Liver (tissue), 9 donors: ENCODE measurements around the gene GCNT2. TPM values are rescaled to one million over a fixed set of nuclear protein-coding genes. Genes with fewer than 3 reads are reported as not detected.

ENCODE experiments used
- DNase-seq: peaks from one replicate; pipeline ENCODE4 v3.0.0-alpha.2; 2017; ENCODE audit warnings: low spot score
- H3K27ac ChIP-seq, 2 donors: one replicate each; pipeline ENCODE4 v1.7.0; 2013; ENCODE audit warnings: inconsistent platforms in 2 of 2, low read length in 2 of 2, control low read depth in 1 of 2, low read depth in 1 of 2, mild to moderate bottlenecking in 1 of 2
- H3K27me3 ChIP-seq, 4 donors: one replicate each; pipeline versions ENCODE4 v1.6.1 to v1.7.0; 2013; ENCODE audit warnings: low read length in 3 of 4, inconsistent platforms in 1 of 4, mild to moderate bottlenecking in 1 of 4, moderate library complexity in 1 of 4; ENCODE audit not compliant: control insufficient read depth in 4 of 4, insufficient read depth in 4 of 4
- H3K36me3 ChIP-seq, 4 donors: one replicate each; pipeline versions ENCODE4 v1.6.1 to v1.7.0; 2013; ENCODE audit warnings: low read length in 3 of 4, mild to moderate bottlenecking in 3 of 4, low read depth in 1 of 4, moderate library complexity in 1 of 4; ENCODE audit not compliant: control insufficient read depth in 4 of 4, insufficient read depth in 3 of 4
- H3K4me1 ChIP-seq, 4 donors: one replicate each; pipeline versions ENCODE4 v1.6.1 to v1.7.0; 2013; ENCODE audit warnings: low read length in 3 of 4, mild to moderate bottlenecking in 3 of 4, moderate library complexity in 1 of 4; ENCODE audit not compliant: control insufficient read depth in 4 of 4, insufficient read depth in 4 of 4
- H3K4me3 ChIP-seq, 3 donors: one replicate each; pipeline versions ENCODE4 v1.6.1 to v1.7.0; 2013; ENCODE audit warnings: low read length in 3 of 3, control low read depth in 1 of 3, low read depth in 1 of 3, mild to moderate bottlenecking in 1 of 3
- H3K9ac ChIP-seq, 2 donors: one replicate each; pipeline ENCODE4 v1.7.0; 2013; ENCODE audit warnings: low read length in 2 of 2, mild to moderate bottlenecking in 2 of 2, moderate library complexity in 2 of 2, control low read depth in 1 of 2, low read depth in 1 of 2
- H3K9me3 ChIP-seq, 4 donors: one replicate each; pipeline versions ENCODE4 v1.6.1 to v1.7.0; 2013; ENCODE audit warnings: low read length in 3 of 4; ENCODE audit not compliant: control insufficient read depth in 4 of 4
- EGR1 ChIP-seq, 2 donors: IDR thresholded peaks; 2 replicates each; pipeline ENCODE4 v1.6.1; 2016 to 2018; ENCODE audit warnings: antibody characterized with exemption in 2 of 2, low read depth in 2 of 2
- FOXA1 ChIP-seq: IDR thresholded peaks from 2 replicates; pipeline ENCODE4 v1.6.1; 2016; ENCODE audit warnings: antibody characterized with exemption
- FOXA2 ChIP-seq: IDR thresholded peaks from 2 replicates; pipeline ENCODE4 v1.6.1; 2016; ENCODE audit warnings: antibody characterized with exemption
- GABPA ChIP-seq, 2 donors: IDR thresholded peaks in 1 of 2; conservative IDR thresholded peaks in 1 of 2; 2 replicates each; pipeline ENCODE4 v1.6.1; 2016; ENCODE audit warnings: antibody characterized with exemption in 2 of 2, mild to moderate bottlenecking in 1 of 2, moderate library complexity in 1 of 2
- HNF4A ChIP-seq, 2 donors: conservative IDR thresholded peaks; 2 replicates each; pipeline ENCODE4 v1.6.1; 2016; ENCODE audit warnings: antibody characterized with exemption in 2 of 2, mild to moderate bottlenecking in 2 of 2
- HNF4G ChIP-seq: IDR thresholded peaks from 2 replicates; pipeline ENCODE4 v1.6.1; 2016; ENCODE audit warnings: antibody characterized with exemption
- JUND ChIP-seq, 2 donors: IDR thresholded peaks; 2 replicates each; pipeline ENCODE4 v1.6.1; 2016; ENCODE audit warnings: antibody characterized with exemption in 2 of 2
- NR2F2 ChIP-seq: IDR thresholded peaks from 2 replicates; pipeline ENCODE4 v1.6.1; 2016; ENCODE audit warnings: antibody characterized with exemption
- RAD21 ChIP-seq, 2 donors: IDR thresholded peaks; 2 replicates each; pipeline ENCODE4 v1.6.1; 2016; ENCODE audit warnings: antibody characterized with exemption in 2 of 2, mild to moderate bottlenecking in 2 of 2
- RXRA ChIP-seq, 2 donors: IDR thresholded peaks; 2 replicates each; pipeline ENCODE4 v1.6.1; 2017 to 2018; ENCODE audit warnings: antibody characterized with exemption in 2 of 2, mild to moderate bottlenecking in 1 of 2
- SP1 ChIP-seq: IDR thresholded peaks from 2 replicates; pipeline ENCODE4 v1.6.1; 2018; ENCODE audit warnings: antibody characterized with exemption, mild to moderate bottlenecking
- TAF1 ChIP-seq: conservative IDR thresholded peaks from 2 replicates; pipeline ENCODE4 v1.6.1; 2016; ENCODE audit warnings: antibody characterized with exemption, mild to moderate bottlenecking
- YY1 ChIP-seq: IDR thresholded peaks from 2 replicates; pipeline ENCODE4 v1.6.1; 2016; ENCODE audit warnings: antibody characterized with exemption, mild to moderate bottlenecking
- WGBS: extraction: QIAGEN DNeasy Blood & Tissue Kit; methylation state at CpG from one replicate; pipeline ENCODE4 v1.1.7; 2013; 5-methylcytosine and 5-hydroxymethylcytosine counted together
- polyA plus RNA-seq, 2 donors: library from polyadenylated mRNA; stranded (reverse) in 1 of 2; unstranded in 1 of 2; fragments of 200-250 nt in 1 of 2; fragments of >200 nt in 1 of 2; fragmentation: Nextera tagmentation in 1 of 2; extraction: Ambion mirVana in 1 of 2; gene quantifications; one replicate each; pipeline versions ENCODE4 v1.2.1 to v1.2.3, GENCODE V29; 2013 to 2015
- total RNA-seq, 2 donors: library from RNA; depleted of rRNA; stranded (reverse); fragments of >200 nt; gene quantifications; one replicate each; pipeline ENCODE4 v1.2.3, GENCODE V29; 2014
- TF ChIP-seq, protein P1 (sequence below): IDR thresholded peaks from 2 replicates; pipeline ENCODE4 v1.6.1; 2016; ENCODE audit warnings: antibody characterized with exemption, mild to moderate bottlenecking
- TF ChIP-seq, protein P2 (sequence below): IDR thresholded peaks from 2 replicates; pipeline ENCODE4 v1.6.1; 2016; ENCODE audit warnings: antibody characterized with exemption
- TF ChIP-seq, protein P3 (sequence below): fragments of 150-350 bp; IDR thresholded peaks from 2 replicates; pipeline ENCODE4 v1.5.1; 2017; ENCODE audit warnings: improper control_type of control experiment, low read depth, low read length; ENCODE audit not compliant: missing input control
- TF ChIP-seq, protein P4 (sequence below): IDR thresholded peaks from 2 replicates; pipeline ENCODE4 v1.6.1; 2016; ENCODE audit warnings: antibody characterized with exemption
- TF ChIP-seq, protein P5 (sequence below): IDR thresholded peaks from 2 replicates; pipeline ENCODE4 v1.6.1; 2016; ENCODE audit warnings: antibody characterized with exemption
- donor health status: healthy.
- donor health status: healthy.
- donor health status: healthy.
- donor health status: healthy.
- donor health status: healthy.

The GCNT2 gene
- total and polyA plus RNA-seq, 4 donors, result 2.8 to 16.7 (median 4.2) TPM

DNA sequence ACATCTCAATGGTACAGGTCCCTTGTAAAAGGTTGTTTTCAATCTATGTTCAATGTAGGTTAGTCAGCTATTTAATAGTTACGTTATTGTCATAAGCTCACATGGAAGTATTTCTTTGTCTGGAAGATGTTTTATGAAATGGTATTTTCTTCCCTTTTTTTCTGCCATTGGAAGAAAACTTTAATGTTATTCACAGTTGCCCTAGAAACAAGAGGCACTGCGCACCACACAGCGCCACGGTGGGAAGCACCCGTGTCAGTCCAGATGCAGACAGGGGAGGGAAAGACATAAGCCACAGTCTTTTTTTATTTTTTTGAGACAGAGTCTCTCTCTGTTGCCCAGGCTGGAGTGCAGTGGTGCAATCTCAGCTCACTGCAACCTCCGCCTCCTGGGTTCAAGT is 82.1 kb downstream of the GCNT2 start:
- Histone ChIP-seq H3K9ac (no peak overlapping the region), H3K4me1 (peaks cover 1 to 14% (median 12%) of the 10 kb centered on the region in 4 donors), H3K36me3 (no peaks in the 10 kb centered on the region), H3K9me3 (no peaks in the 10 kb centered on the region), H3K4me3 (no peak overlapping the region), H3K27ac (no peak overlapping the region), H3K27me3 (no peaks in the 10 kb centered on the region)
- DNase-seq, result no peak
- 87% methylated on average over 6 of the region's 6 CpGs for WGBS
- TF ChIP-seq, protein P1, sequence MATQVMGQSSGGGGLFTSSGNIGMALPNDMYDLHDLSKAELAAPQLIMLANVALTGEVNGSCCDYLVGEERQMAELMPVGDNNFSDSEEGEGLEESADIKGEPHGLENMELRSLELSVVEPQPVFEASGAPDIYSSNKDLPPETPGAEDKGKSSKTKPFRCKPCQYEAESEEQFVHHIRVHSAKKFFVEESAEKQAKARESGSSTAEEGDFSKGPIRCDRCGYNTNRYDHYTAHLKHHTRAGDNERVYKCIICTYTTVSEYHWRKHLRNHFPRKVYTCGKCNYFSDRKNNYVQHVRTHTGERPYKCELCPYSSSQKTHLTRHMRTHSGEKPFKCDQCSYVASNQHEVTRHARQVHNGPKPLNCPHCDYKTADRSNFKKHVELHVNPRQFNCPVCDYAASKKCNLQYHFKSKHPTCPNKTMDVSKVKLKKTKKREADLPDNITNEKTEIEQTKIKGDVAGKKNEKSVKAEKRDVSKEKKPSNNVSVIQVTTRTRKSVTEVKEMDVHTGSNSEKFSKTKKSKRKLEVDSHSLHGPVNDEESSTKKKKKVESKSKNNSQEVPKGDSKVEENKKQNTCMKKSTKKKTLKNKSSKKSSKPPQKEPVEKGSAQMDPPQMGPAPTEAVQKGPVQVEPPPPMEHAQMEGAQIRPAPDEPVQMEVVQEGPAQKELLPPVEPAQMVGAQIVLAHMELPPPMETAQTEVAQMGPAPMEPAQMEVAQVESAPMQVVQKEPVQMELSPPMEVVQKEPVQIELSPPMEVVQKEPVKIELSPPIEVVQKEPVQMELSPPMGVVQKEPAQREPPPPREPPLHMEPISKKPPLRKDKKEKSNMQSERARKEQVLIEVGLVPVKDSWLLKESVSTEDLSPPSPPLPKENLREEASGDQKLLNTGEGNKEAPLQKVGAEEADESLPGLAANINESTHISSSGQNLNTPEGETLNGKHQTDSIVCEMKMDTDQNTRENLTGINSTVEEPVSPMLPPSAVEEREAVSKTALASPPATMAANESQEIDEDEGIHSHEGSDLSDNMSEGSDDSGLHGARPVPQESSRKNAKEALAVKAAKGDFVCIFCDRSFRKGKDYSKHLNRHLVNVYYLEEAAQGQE, result no peak
- TF ChIP-seq FOXA1, result no peak
- TF ChIP-seq FOXA2, result no peak
- TF ChIP-seq TAF1, result no peak
- TF ChIP-seq HNF4A (conservative IDR thresholded peaks at IDR 0.05), result no peak
- TF ChIP-seq, protein P2, sequence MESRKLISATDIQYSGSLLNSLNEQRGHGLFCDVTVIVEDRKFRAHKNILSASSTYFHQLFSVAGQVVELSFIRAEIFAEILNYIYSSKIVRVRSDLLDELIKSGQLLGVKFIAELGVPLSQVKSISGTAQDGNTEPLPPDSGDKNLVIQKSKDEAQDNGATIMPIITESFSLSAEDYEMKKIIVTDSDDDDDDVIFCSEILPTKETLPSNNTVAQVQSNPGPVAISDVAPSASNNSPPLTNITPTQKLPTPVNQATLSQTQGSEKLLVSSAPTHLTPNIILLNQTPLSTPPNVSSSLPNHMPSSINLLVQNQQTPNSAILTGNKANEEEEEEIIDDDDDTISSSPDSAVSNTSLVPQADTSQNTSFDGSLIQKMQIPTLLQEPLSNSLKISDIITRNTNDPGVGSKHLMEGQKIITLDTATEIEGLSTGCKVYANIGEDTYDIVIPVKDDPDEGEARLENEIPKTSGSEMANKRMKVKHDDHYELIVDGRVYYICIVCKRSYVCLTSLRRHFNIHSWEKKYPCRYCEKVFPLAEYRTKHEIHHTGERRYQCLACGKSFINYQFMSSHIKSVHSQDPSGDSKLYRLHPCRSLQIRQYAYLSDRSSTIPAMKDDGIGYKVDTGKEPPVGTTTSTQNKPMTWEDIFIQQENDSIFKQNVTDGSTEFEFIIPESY, result no peak
- TF ChIP-seq, protein P3, sequence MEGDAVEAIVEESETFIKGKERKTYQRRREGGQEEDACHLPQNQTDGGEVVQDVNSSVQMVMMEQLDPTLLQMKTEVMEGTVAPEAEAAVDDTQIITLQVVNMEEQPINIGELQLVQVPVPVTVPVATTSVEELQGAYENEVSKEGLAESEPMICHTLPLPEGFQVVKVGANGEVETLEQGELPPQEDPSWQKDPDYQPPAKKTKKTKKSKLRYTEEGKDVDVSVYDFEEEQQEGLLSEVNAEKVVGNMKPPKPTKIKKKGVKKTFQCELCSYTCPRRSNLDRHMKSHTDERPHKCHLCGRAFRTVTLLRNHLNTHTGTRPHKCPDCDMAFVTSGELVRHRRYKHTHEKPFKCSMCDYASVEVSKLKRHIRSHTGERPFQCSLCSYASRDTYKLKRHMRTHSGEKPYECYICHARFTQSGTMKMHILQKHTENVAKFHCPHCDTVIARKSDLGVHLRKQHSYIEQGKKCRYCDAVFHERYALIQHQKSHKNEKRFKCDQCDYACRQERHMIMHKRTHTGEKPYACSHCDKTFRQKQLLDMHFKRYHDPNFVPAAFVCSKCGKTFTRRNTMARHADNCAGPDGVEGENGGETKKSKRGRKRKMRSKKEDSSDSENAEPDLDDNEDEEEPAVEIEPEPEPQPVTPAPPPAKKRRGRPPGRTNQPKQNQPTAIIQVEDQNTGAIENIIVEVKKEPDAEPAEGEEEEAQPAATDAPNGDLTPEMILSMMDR, result no peak
- TF ChIP-seq JUND (IDR thresholded peaks at IDR 0.05), result no peak
- TF ChIP-seq RAD21 (IDR thresholded peaks at IDR 0.05), result no peak
- TF ChIP-seq HNF4G, result no peak
- TF ChIP-seq GABPA (IDR thresholded peaks at IDR 0.05 in 1 of 2, conservative IDR thresholded peaks at IDR 0.05 in 1 of 2), result no peak
- no peak for TF ChIP-seq RXRA (IDR thresholded peaks at IDR 0.05)
- TF ChIP-seq NR2F2, result no peak
- no peak for TF ChIP-seq EGR1 (IDR thresholded peaks at IDR 0.05; ENCODE audit: low read depth in 2 of 2)
- TF ChIP-seq SP1, result no peak
- no peak for TF ChIP-seq YY1
- TF ChIP-seq, protein P4, sequence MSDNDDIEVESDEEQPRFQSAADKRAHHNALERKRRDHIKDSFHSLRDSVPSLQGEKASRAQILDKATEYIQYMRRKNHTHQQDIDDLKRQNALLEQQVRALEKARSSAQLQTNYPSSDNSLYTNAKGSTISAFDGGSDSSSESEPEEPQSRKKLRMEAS, result no peak
- TF ChIP-seq, protein P5, sequence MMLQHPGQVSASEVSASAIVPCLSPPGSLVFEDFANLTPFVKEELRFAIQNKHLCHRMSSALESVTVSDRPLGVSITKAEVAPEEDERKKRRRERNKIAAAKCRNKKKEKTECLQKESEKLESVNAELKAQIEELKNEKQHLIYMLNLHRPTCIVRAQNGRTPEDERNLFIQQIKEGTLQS, result no peak
